ENCODE results near the gene NACA2. TPM values are rescaled to one million over a fixed set of nuclear protein-coding genes. Genes with fewer than 3 reads are reported as not detected.

The NACA2 gene
- total and polyA plus RNA-seq, 7 donors, result 0.04 TPM; not detected in 6

GRCh38 chr17:61614219-61614618, 23.2 kb upstream of the NACA2 start:
- H3K27ac ChIP-seq, result no peak overlapping the region
- H3K27me3 ChIP-seq (ENCODE audit: insufficient read depth in 3 of 3, low read length in 2 of 3), result no peaks in the 10 kb centered on the region
- no peak overlapping the region for H3K4me3 ChIP-seq
- no peaks in the 10 kb centered on the region for H3K36me3 ChIP-seq (ENCODE audit: insufficient read depth in 1 of 2, low read depth in 1 of 2)
- ATAC-seq (no peak), DNase-seq (no peak)
- intact Hi-C loops (cut with DNase I), result no loop called here
- no peaks in the 10 kb centered on the region for H3K9me3 ChIP-seq
- no peaks in the 10 kb centered on the region for H3K4me1 ChIP-seq
- TF ChIP-seq CTCF (IDR thresholded peaks at IDR 0.05), result no peak

- no peaks in the 10 kb centered on the region for H3K36me3 ChIP-seq (ENCODE audit: insufficient read depth in 1 of 2, low read depth in 1 of 2)
- H3K27me3 ChIP-seq (ENCODE audit: insufficient read depth in 3 of 3, low read length in 2 of 3), result no peaks in the 10 kb centered on the region
- no peak for DNase-seq
- 79 to 90% (median 82%) methylated on average over 6 of the region's 6 CpGs for WGBS, 3 donors
- no peaks in the 10 kb centered on the region for H3K4me1 ChIP-seq
- H3K27ac ChIP-seq, result no peak overlapping the region
- intact Hi-C loops (cut with DNase I), result no loop called here
- no peak for ATAC-seq
- TF ChIP-seq CTCF (IDR thresholded peaks at IDR 0.05), result no peak
- no peak overlapping the region for H3K4me3 ChIP-seq
- H3K9me3 ChIP-seq, result peaks cover 3% of the 10 kb centered on the region
These were observed 20.3 kb upstream of the NACA2 start for GRCh38 chr17:61611323-61611722.

GRCh38 chr17:61605692-61606091, 14.7 kb upstream of the NACA2 start:
- no peak overlapping the region for H3K27ac ChIP-seq
- no peaks in the 10 kb centered on the region for H3K27me3 ChIP-seq (ENCODE audit: insufficient read depth in 3 of 3, low read length in 2 of 3)
- no peak for TF ChIP-seq CTCF (IDR thresholded peaks at IDR 0.05)
- DNase-seq, result no peak
- H3K4me3 ChIP-seq, result no peak overlapping the region
- no peak for ATAC-seq
- intact Hi-C loops (cut with DNase I), result no loop called here
- H3K4me1 ChIP-seq, result no peaks in the 10 kb centered on the region
- no peaks in the 10 kb centered on the region for H3K36me3 ChIP-seq (ENCODE audit: insufficient read depth in 1 of 2, low read depth in 1 of 2)
- H3K9me3 ChIP-seq, result peaks cover 3% of the 10 kb centered on the region

GRCh38 chr17:61601297-61601696, 10.3 kb upstream of the NACA2 start:
- DNase-seq (no peak), ATAC-seq (no peak)
- Histone ChIP-seq H3K36me3 (ENCODE audit: insufficient read depth in 1 of 2, low read depth in 1 of 2) (no peaks in the 10 kb centered on the region), H3K4me3 (no peak overlapping the region), H3K9me3 (no peaks in the 10 kb centered on the region), H3K27ac (no peak overlapping the region), H3K27me3 (ENCODE audit: insufficient read depth in 3 of 3, low read length in 2 of 3) (peaks cover 0 to 4% (median 0%) of the 10 kb centered on the region in 3 donors), H3K4me1 (no peaks in the 10 kb centered on the region)
- intact Hi-C loops (cut with DNase I), result no loop called here
- WGBS, 3 donors, result 67 to 91% (median 85%) methylated on average over 4 of the region's 4 CpGs
- TF ChIP-seq CTCF (IDR thresholded peaks at IDR 0.05), result no peak

- intact Hi-C loops (cut with DNase I), result no loop called here
- Histone ChIP-seq H3K27ac (no peak overlapping the region), H3K4me1 (no peaks in the 10 kb centered on the region), H3K4me3 (no peak overlapping the region), H3K27me3 (ENCODE audit: insufficient read depth in 3 of 3, low read length in 2 of 3) (peaks cover 0 to 4% (median 0%) of the 10 kb centered on the region in 3 donors), H3K36me3 (ENCODE audit: insufficient read depth in 1 of 2, low read depth in 1 of 2) (no peaks in the 10 kb centered on the region), H3K9me3 (no peaks in the 10 kb centered on the region)
- ATAC-seq (no peak), DNase-seq (no peak)
- no peak for TF ChIP-seq CTCF (IDR thresholded peaks at IDR 0.05)
- 27 to 31% (median 31%) methylated on average over 2 of the region's 2 CpGs for WGBS, 3 donors
These were observed 9.6 kb upstream of the NACA2 start for GRCh38 chr17:61600621-61601020.

All from psoas muscle (tissue), 8 donors.